SK-N-SH (cell line): Measurements from ENCODE around the gene LCN1. TPM values are rescaled to one million over a fixed set of nuclear protein-coding genes. Genes with fewer than 3 reads are reported as not detected.

Source experiments
- CTCF ChIA-PET: fragments of 300-600, 350-600 bp; formaldehyde crosslinking; extraction: SDS; loops from one replicate; lab custom pipeline; 2021; lab: Yijun Ruan, JAX
- POLR2A ChIA-PET: fragments of 350-600 bp; sonication (Branson Sonifier 250); formaldehyde crosslinking; extraction: SDS; loops from one replicate; lab custom pipeline; 2020; ENCODE audit warnings: antibody characterized with exemption, inconsistent platforms; lab: Yijun Ruan, JAX
- DNase-seq: peaks from one replicate; pipeline ENCODE4 v3.0.0; 2012
- H2AFZ ChIP-seq: fragments of 200-600 bp; sonication (generic); 2 replicates; pipeline ENCODE4 v1.8.1; 2016; ENCODE audit warnings: antibody characterized with exemption, mild to moderate bottlenecking, low read depth
- H3F3A ChIP-seq: fragments of 200-600 bp; sonication (generic); replicated peaks from 2 replicates; pipeline ENCODE3; 2016; ENCODE audit warnings: antibody characterized with exemption, mild to moderate bottlenecking; ENCODE audit not compliant: insufficient read depth
- H3K27ac ChIP-seq, 2 experiments: fragments of 200-500 bp in 1 of 2; fragments of 200-600 bp in 1 of 2; sonication (Bioruptor generic) in 1 of 2; sonication (generic), shearing (Covaris generic) in 1 of 2; 2 replicates each; pipeline versions ENCODE4 v1.5.1 to v1.6.1; 2014 to 2016; ENCODE audit warnings: low read depth in 2 of 2, inconsistent platforms in 1 of 2, low read length in 1 of 2, mild to moderate bottlenecking in 1 of 2, mixed read lengths in 1 of 2
- H3K27me3 ChIP-seq: fragments of 200-600 bp; sonication (generic), shearing (Covaris generic); 2 replicates; pipeline ENCODE4 v1.6.1; 2016; ENCODE audit warnings: mixed run types; ENCODE audit not compliant: insufficient read depth
- H3K36me3 ChIP-seq, 2 experiments: fragments of 200-500 bp in 1 of 2; fragments of 200-600 bp in 1 of 2; sonication (Bioruptor generic) in 1 of 2; sonication (generic) in 1 of 2; replicated peaks in 1 of 2; 2 replicates each; pipeline versions ENCODE3 to v1.5.1; 2014 to 2016; ENCODE audit warnings: low read length in 1 of 2, mild to moderate bottlenecking in 1 of 2; ENCODE audit not compliant: insufficient read depth in 2 of 2, control insufficient read depth in 1 of 2
- H3K4me1 ChIP-seq, 2 experiments: fragments of 200-500 bp in 1 of 2; fragments of 200-600 bp in 1 of 2; sonication (Bioruptor generic) in 1 of 2; sonication (generic), shearing (Covaris generic) in 1 of 2; 2 replicates each; pipeline versions ENCODE4 v1.5.1 to v1.6.1; 2014 to 2016; ENCODE audit warnings: low read depth in 1 of 2, low read length in 1 of 2, mixed run types in 1 of 2; ENCODE audit not compliant: insufficient read depth in 2 of 2, control insufficient read depth in 1 of 2
- H3K4me2 ChIP-seq: fragments of 200-600 bp; sonication (generic), shearing (Covaris generic); 2 replicates; pipeline ENCODE4 v1.6.1; 2017; ENCODE audit warnings: mixed run types
- H3K4me3 ChIP-seq, 2 experiments: fragments of 200-500 bp in 1 of 2; fragments of 200-600 bp in 1 of 2; sonication (Bioruptor generic) in 1 of 2; sonication (generic), shearing (Covaris generic) in 1 of 2; 2 replicates each; pipeline versions ENCODE4 v1.5.1 to v1.8.1; 2014 to 2016; ENCODE audit warnings: low read depth in 2 of 2, inconsistent platforms in 1 of 2, low read length in 1 of 2, mild to moderate bottlenecking in 1 of 2, mixed read lengths in 1 of 2, moderate library complexity in 1 of 2
- H3K79me2 ChIP-seq: fragments of 200-600 bp; sonication (generic); 2 replicates; pipeline ENCODE4 v1.8.1; 2017; ENCODE audit warnings: mild to moderate bottlenecking; ENCODE audit not compliant: insufficient read depth
- H3K9ac ChIP-seq: fragments of 200-600 bp; sonication (generic); 2 replicates; pipeline ENCODE4 v1.6.1; 2017; ENCODE audit warnings: mixed run types
- H3K9me2 ChIP-seq: fragments of 200-600 bp; sonication (generic); 2 replicates; pipeline ENCODE4 v1.6.1; 2017; ENCODE audit warnings: mixed run types
- H3K9me3 ChIP-seq: fragments of 200-600 bp; sonication (generic); 2 replicates; pipeline ENCODE4 v1.6.1; 2017; ENCODE audit warnings: mixed run types, mild to moderate bottlenecking, moderate library complexity
- H4K20me1 ChIP-seq: fragments of 200-600 bp; sonication (generic); 2 replicates; pipeline ENCODE4 v1.6.1; 2017; ENCODE audit warnings: mild to moderate bottlenecking, mixed run types; ENCODE audit not compliant: insufficient read depth
- CTCF ChIP-seq: fragments of 200-600 bp; sonication (generic); IDR thresholded peaks from 2 replicates; pipeline ENCODE4 v1.6.1; 2017; ENCODE audit warnings: antibody characterized with exemption, mild to moderate bottlenecking, moderate library complexity
- EP300 ChIP-seq, 2 experiments: IDR thresholded peaks; 2 replicates each; pipeline versions ENCODE4 v1.4.0 to v1.6.1; 2012; ENCODE audit warnings: borderline replicate concordance in 1 of 2, low read depth in 1 of 2, low read length in 1 of 2
- EZH2phosphoT487 ChIP-seq: fragments of 200-600 bp; sonication (generic); IDR thresholded peaks from 2 replicates; pipeline ENCODE4 v1.6.1; 2017; ENCODE audit warnings: low read depth, mixed run types, mild to moderate bottlenecking, antibody characterized with exemption, moderate library complexity, borderline replicate concordance
- FOSL2 ChIP-seq: IDR thresholded peaks from 2 replicates; pipeline ENCODE4 v1.4.0; 2012; ENCODE audit warnings: low read depth, mild to moderate bottlenecking, moderate library complexity, borderline replicate concordance
- FOXM1 ChIP-seq: IDR thresholded peaks from 2 replicates; pipeline ENCODE4 v1.4.0; 2012; ENCODE audit warnings: low read depth, mild to moderate bottlenecking
- GABPA ChIP-seq: IDR thresholded peaks from 2 replicates; pipeline ENCODE4 v1.4.0; 2012; ENCODE audit warnings: low read depth, mild to moderate bottlenecking
- GATA2 ChIP-seq: sonication (generic); formaldehyde crosslinking; IDR thresholded peaks from 2 replicates; pipeline ENCODE4 v1.5.0; 2020; ENCODE audit warnings: mild to moderate bottlenecking, missing genetic modification reagents
- MAX ChIP-seq: IDR thresholded peaks from 2 replicates; pipeline ENCODE4 v1.4.0; 2012; ENCODE audit warnings: low read depth
- MEF2A ChIP-seq: IDR thresholded peaks from 2 replicates; pipeline ENCODE4 v1.4.0; 2012; ENCODE audit warnings: low read depth, borderline replicate concordance
- MXI1 ChIP-seq: IDR thresholded peaks from 2 replicates; pipeline ENCODE4 v1.6.1; 2012; ENCODE audit warnings: mild to moderate bottlenecking, low read depth, low read length, improper control_type of control experiment
- NFIC ChIP-seq: IDR thresholded peaks from 2 replicates; pipeline ENCODE4 v1.4.0; 2012; ENCODE audit warnings: borderline replicate concordance
- NRF1 ChIP-seq: IDR thresholded peaks from 2 replicates; pipeline ENCODE4 v1.6.1; 2012; ENCODE audit warnings: low read depth, mild to moderate bottlenecking, low read length
- POLR2AphosphoS5 ChIP-seq: IDR thresholded peaks from 2 replicates; pipeline ENCODE4 v1.6.1; 2012; ENCODE audit warnings: low read depth, low read length
- RAD21 ChIP-seq: IDR thresholded peaks from 2 replicates; pipeline ENCODE4 v1.6.1; 2012; ENCODE audit warnings: mild to moderate bottlenecking, low read length
- RXRA ChIP-seq: IDR thresholded peaks from 2 replicates; pipeline ENCODE4 v1.4.0; 2012; ENCODE audit warnings: low read depth, mild to moderate bottlenecking, borderline replicate concordance
- SIN3A ChIP-seq: IDR thresholded peaks from 2 replicates; pipeline ENCODE4 v1.6.1; 2012; ENCODE audit warnings: low read depth, mild to moderate bottlenecking, low read length, moderate library complexity, borderline replicate concordance
- TAF1 ChIP-seq: IDR thresholded peaks from 2 replicates; pipeline ENCODE4 v1.6.1; 2012; ENCODE audit warnings: low read depth, mild to moderate bottlenecking, low read length, moderate library complexity, borderline replicate concordance
- TCF12 ChIP-seq: IDR thresholded peaks from 2 replicates; pipeline ENCODE4 v1.4.0; 2012
- USF2 ChIP-seq: fragments of 150-350 bp; IDR thresholded peaks from 2 replicates; pipeline ENCODE4 v1.6.1; 2017; ENCODE audit warnings: antibody characterized with exemption, low read length, low read depth, borderline replicate concordance
- YY1 ChIP-seq: IDR thresholded peaks from 2 replicates; pipeline ENCODE4 v1.4.0; 2012; ENCODE audit warnings: low read depth, mild to moderate bottlenecking
- ZBTB33 ChIP-seq: IDR thresholded peaks from 2 replicates; pipeline ENCODE4 v1.4.0; 2012; ENCODE audit warnings: low read depth, borderline replicate concordance
- WGBS: methylation state at CpG from one replicate; pipeline ENCODE4 v1.1.6; 2017; ENCODE audit warnings: low lambda C conversion rate; 5-methylcytosine and 5-hydroxymethylcytosine counted together
- polyA plus RNA-seq, 3 experiments: library from polyadenylated mRNA; depleted of rRNA; stranded (reverse); fragments of >200 nt; gene quantifications; 2 replicates each; pipeline ENCODE4 v1.2.3, GENCODE V29; 2012

LCN1 gene
- polyA plus RNA-seq, 1 of the 3 experiments (the other 2 are of a cell fraction): not detected

- no peak for TF ChIP-seq CTCF
- TF ChIP-seq FOXM1: no peak
- no peak for TF ChIP-seq RAD21
- TF ChIP-seq RXRA: no peak
- TF ChIP-seq GABPA: no peak
- no peak for TF ChIP-seq MAX
Observed at GRCh38 chr9:135488527-135488926, 32.7 kb upstream of the LCN1 start (continued).

- Histone ChIP-seq H3K4me1 (no peaks in the 10 kb centered on the region), H3K4me3 (no peak overlapping the region), H3K9me3 (no peaks in the 10 kb centered on the region), H3K79me2 (no peaks in the 10 kb centered on the region), H3K4me2 (no peak overlapping the region), H3K9ac (no peak overlapping the region), H3K27me3 (no peaks in the 10 kb centered on the region), H3F3A (no peaks in the 10 kb centered on the region), H3K36me3 (peaks cover 0 to 43% of the 10 kb centered on the region in 2 experiments), H2AFZ (no peak overlapping the region), H4K20me1 (no peaks in the 10 kb centered on the region), H3K9me2 (no peaks in the 10 kb centered on the region), H3K27ac (no peak overlapping the region)
- WGBS: 92% methylated on average over 15 of the region's 18 CpGs
- CTCF ChIA-PET: interaction anchor here (1.5 to 4.2 kb wide), 2 partner anchors 10 to 15 kb away, joined by 4 to 12 read pairs; partner anchors contain the start of gene MRPS2
- POLR2A ChIA-PET: no interaction called here
- DNase-seq: no peak
- TF ChIP-seq EZH2phosphoT487: no peak
- no peak for TF ChIP-seq YY1
- TF ChIP-seq MEF2A: no peak
- TF ChIP-seq SIN3A: no peak
- TF ChIP-seq RXRA: no peak
- no peak for TF ChIP-seq RAD21
- no peak for TF ChIP-seq ZBTB33
- no peak for TF ChIP-seq FOSL2
- no peak for TF ChIP-seq GATA2 (CRISPR knock-in tag)
- no peak for TF ChIP-seq NFIC
- TF ChIP-seq USF2: no peak
- TF ChIP-seq FOXM1: no peak
- TF ChIP-seq NRF1: no peak
- TF ChIP-seq MXI1: no peak
- no peak for TF ChIP-seq TAF1
- no peak for TF ChIP-seq EP300 (IDR thresholded peaks at IDR 0.05; ENCODE audit: borderline replicate concordance in 1 of 2, low read depth in 1 of 2, low read length in 1 of 2)
- no peak for TF ChIP-seq TCF12
- TF ChIP-seq POLR2AphosphoS5: no peak
Observed at GRCh38 chr9:135489188-135489906, 31.9 kb upstream of the LCN1 start.
